ENCODE measurements around the gene PPFIA1.

Gene PPFIA1

GRCh38 chr11:70305501-70305900 is 35.0 kb downstream of the PPFIA1 start:
- in situ Hi-C loops (cut with HindIII; ENCODE audit: low sequenced_read_pairs), result no loop called here
- no peak for DNase-seq (ENCODE audit: low read depth, low spot score)

DNA sequence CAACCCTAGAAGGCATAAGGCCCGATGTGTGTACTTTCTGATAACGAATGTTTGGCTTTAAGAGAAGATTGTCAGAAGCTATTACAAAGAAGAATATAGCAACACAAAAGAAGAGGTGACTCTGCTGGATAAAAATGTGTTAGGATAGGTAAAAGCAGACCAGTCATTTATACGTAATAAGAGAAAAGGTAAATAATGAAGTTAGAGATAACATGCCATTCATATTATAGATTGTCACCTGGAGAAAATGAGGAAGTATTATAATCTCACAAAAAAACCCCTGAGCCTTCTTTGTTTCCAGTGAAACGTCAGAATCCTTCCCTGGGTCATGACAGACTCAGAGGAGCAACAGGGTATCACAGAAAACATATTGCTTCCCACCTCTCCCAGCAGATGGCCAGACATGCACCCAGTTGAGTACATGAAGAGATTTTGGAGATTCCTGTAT is 36.1 kb downstream of the PPFIA1 start:
- DNase-seq (ENCODE audit: low read depth, low spot score), result no peak
- TF ChIP-seq CTCF (IDR thresholded peaks at IDR 0.05; ENCODE audit: low read depth, low read length), result no peak

More at GRCh38 chr11:70305501-70305900, 35.0 kb downstream of the PPFIA1 start:
- no peak for TF ChIP-seq CTCF (IDR thresholded peaks at IDR 0.05; ENCODE audit: low read depth, low read length)
- H3K4me3 ChIP-seq (ENCODE audit: low read depth, low read length), result no peak overlapping the region

GRCh38 chr11:70307176-70307575 is 36.7 kb downstream of the PPFIA1 start:
- in situ Hi-C loops (cut with HindIII; ENCODE audit: low sequenced_read_pairs), result no loop called here
- TF ChIP-seq CTCF (IDR thresholded peaks at IDR 0.05; ENCODE audit: low read depth, low read length), result no peak
- no peak for DNase-seq (ENCODE audit: low read depth, low spot score)

More for the DNA sequence above, 36.1 kb downstream of the PPFIA1 start:
- in situ Hi-C loops (cut with HindIII; ENCODE audit: low sequenced_read_pairs), result no loop called here
- no peak overlapping the region for H3K4me3 ChIP-seq (ENCODE audit: low read depth, low read length)

GRCh38 chr11:70311616-70312015 is 41.1 kb downstream of the PPFIA1 start:
- in situ Hi-C loops (cut with HindIII; ENCODE audit: low sequenced_read_pairs), result no loop called here
- TF ChIP-seq CTCF (IDR thresholded peaks at IDR 0.05; ENCODE audit: low read depth, low read length), result no peak
- H3K4me3 ChIP-seq (ENCODE audit: low read depth, low read length), result no peak overlapping the region
- no peak for DNase-seq (ENCODE audit: low read depth, low spot score)

More at GRCh38 chr11:70307176-70307575, 36.7 kb downstream of the PPFIA1 start:
- H3K4me3 ChIP-seq (ENCODE audit: low read depth, low read length), result no peak overlapping the region

- in situ Hi-C loops (cut with HindIII; ENCODE audit: low sequenced_read_pairs), result no loop called here
- TF ChIP-seq CTCF (IDR thresholded peaks at IDR 0.05; ENCODE audit: low read depth, low read length), result no peak
- H3K4me3 ChIP-seq (ENCODE audit: low read depth, low read length), result no peak overlapping the region
- no peak for DNase-seq (ENCODE audit: low read depth, low spot score)
These were observed 42.2 kb downstream of the PPFIA1 start for GRCh38 chr11:70312401-70313357.

GRCh38 chr11:70313945-70314344 is 43.5 kb downstream of the PPFIA1 start:
- no peak overlapping the region for H3K4me3 ChIP-seq (ENCODE audit: low read depth, low read length)
- no peak for TF ChIP-seq CTCF (IDR thresholded peaks at IDR 0.05; ENCODE audit: low read depth, low read length)
- no peak for DNase-seq (ENCODE audit: low read depth, low spot score)
- in situ Hi-C loops (cut with HindIII; ENCODE audit: low sequenced_read_pairs), result no loop called here
